Activated T-helper 1 cell treated with Interleukin-2 at 50 U/mL for 16 hours (primary cell): ENCODE data around the gene DQX1.
"Not testable (repeated sequence)": the region's sequence is repeated elsewhere in the genome, so short reads cannot be mapped to it uniquely, and the experiment has no call there.

ENCODE experiments used
- DNase-seq: peaks from one replicate; pipeline ENCODE4 v3.0.0-alpha.2; 2020; ENCODE audit warnings: low read depth

DQX1 gene

GRCh38 chr2:74525717-74526648 is at the start of gene DQX1:
Gene DQX1, minus strand, starts transcription at chr2:74526231. Its CDS starts 502 bp downstream, at chr2:74525729.
- DNase-seq, result no peak

GRCh38 chr2:74575320-74575719 is 49.3 kb upstream of the DQX1 start:
- no peak for DNase-seq

- DNase-seq, result no peak
Measured at GRCh38 chr2:74573747-74574562, 47.9 kb upstream of the DQX1 start.

GRCh38 chr2:74572178-74572925 is 46.3 kb upstream of the DQX1 start:
- DNase-seq, result no peak

GRCh38 chr2:74571058-74571457 is 45.0 kb upstream of the DQX1 start:
- DNase-seq, result no peak

GRCh38 chr2:74569686-74570085 is 43.7 kb upstream of the DQX1 start:
- no peak for DNase-seq

GRCh38 chr2:74567881-74568280 is 41.9 kb upstream of the DQX1 start:
- DNase-seq, result no peak

- DNase-seq, result no peak
Measured at GRCh38 chr2:74566754-74567085, 40.7 kb upstream of the DQX1 start.

- DNase-seq, result no peak
Measured at GRCh38 chr2:74566076-74566753, 40.2 kb upstream of the DQX1 start.

GRCh38 chr2:74564222-74564621 is 38.2 kb upstream of the DQX1 start:
- DNase-seq, result no peak

- no peak for DNase-seq
Measured at GRCh38 chr2:74562126-74562775, 36.2 kb upstream of the DQX1 start.

- not testable (repeated sequence) for DNase-seq
Measured at GRCh38 chr2:74561022-74561421, 35.0 kb upstream of the DQX1 start.

- no peak for DNase-seq
Measured at GRCh38 chr2:74560591-74560990, 34.6 kb upstream of the DQX1 start.

GRCh38 chr2:74559912-74560311 is 33.9 kb upstream of the DQX1 start:
- no peak for DNase-seq

- DNase-seq, result no peak
Measured at GRCh38 chr2:74558284-74559230, 32.5 kb upstream of the DQX1 start.

GRCh38 chr2:74556831-74557370 is 30.9 kb upstream of the DQX1 start:
- no peak for DNase-seq

- DNase-seq, result no peak
Measured at GRCh38 chr2:74556159-74556558, 30.1 kb upstream of the DQX1 start.

GRCh38 chr2:74555610-74556103 is 29.6 kb upstream of the DQX1 start:
- no peak for DNase-seq

GRCh38 chr2:74554820-74555531 is 28.9 kb upstream of the DQX1 start:
- no peak for DNase-seq
